GM12875 (cell line): ENCODE measurements around the gene ZDHHC7.

Experiments
- H3K4me3 ChIP-seq: one replicate; pipeline ENCODE4 v1.5.1; 2011; ENCODE audit warnings: low read depth, low read length, control low read depth
- CTCF ChIP-seq: IDR thresholded peaks from 2 replicates; pipeline ENCODE4 v1.5.1; 2011; ENCODE audit warnings: low read depth, mild to moderate bottlenecking, control low read depth, inconsistent platforms, low read length, moderate library complexity, borderline replicate concordance; ENCODE audit not compliant: insufficient read depth

Gene ZDHHC7

DNA sequence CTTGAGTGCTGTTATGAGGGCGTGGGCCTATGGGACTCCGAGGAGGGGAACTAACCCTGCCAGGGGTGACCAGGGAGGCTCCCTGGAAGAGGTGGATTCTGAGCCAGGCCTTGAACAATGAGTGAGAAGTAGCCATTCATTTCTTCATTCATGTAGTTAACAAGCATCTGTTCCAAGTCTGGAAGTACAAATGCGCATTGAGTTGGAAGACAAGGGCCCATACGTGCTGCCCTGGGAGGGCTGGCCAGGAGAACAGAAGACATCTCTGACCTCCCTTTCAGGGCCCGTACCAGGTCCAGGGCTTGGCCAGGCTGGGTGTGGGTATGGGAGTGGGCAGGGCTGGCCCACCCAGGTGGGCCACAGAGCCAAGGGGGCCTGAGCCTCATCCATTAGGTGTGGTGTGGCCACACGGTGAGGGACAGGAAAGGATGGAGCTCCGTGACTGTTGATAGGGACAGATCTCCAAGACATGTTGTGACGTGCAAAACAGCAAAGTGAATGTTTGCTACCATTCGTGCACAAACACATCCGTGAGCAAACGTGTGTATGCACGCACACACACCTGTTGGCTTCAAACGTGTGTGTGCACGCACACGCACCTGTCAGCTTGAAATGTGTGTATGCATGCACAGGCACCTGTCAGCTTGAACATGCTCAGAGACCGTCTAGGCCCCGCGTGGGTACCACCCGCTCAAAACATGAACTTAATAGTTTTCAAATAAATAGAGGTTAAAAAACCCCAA lies 46.8 kb downstream of the ZDHHC7 start:
- no peak overlapping the region for H3K4me3 ChIP-seq
- no peak for TF ChIP-seq CTCF

GRCh38 chr16:84963066-84963465 lies 48.3 kb downstream of the ZDHHC7 start:
- H3K4me3 ChIP-seq: no peak overlapping the region
- no peak for TF ChIP-seq CTCF

DNA sequence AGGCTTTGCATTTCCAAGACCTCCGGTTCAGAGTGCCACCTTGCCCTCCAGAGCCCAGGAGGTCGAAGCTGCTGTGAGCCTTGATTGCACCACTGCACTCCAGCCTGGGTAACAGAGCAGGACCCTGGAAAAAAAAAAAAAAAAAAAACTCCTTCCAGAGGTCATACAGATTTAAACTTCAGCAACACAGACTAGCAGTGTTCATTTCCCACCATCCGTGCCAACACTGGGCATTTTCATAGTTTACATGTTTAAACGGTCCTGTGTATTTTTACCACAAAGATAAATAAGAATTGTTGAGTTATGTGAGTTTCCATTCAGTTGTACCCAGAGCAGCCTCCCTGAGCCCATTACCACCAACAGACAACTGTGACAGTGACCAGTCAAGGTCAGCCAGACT lies 50.4 kb downstream of the ZDHHC7 start:
- H3K4me3 ChIP-seq: no peak overlapping the region
- no peak for TF ChIP-seq CTCF

DNA sequence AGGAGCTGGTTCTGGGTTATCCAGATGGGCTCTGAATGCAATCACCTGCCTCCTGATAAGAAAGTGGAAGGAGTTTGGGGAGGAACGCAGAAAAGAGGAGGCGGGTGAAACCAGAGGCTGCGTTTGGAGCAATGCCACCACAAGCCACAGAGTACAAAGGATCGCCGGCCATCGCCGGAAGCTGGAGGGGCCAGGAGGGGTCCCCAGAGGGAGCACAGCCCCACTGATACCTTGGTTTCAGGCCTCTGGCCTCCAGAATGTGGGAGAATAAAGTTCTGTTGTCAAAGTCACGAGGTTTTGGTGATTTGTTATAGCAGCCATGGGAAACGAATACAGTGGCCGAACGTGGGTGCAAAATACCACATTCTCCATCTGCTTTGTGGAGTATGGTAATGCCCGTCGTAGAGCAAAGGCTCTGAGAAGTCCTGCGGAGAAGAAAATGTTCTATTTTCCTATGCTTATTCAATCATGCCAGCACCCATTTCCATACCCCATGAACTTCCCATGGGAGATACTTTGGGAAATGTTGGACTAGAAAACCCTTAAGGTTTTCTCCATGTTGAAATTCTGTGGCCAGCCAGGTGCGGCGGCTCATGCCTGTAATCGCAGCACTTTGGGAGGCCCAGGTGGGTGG lies 51.4 kb downstream of the ZDHHC7 start:
- H3K4me3 ChIP-seq: no peak overlapping the region
- no peak for TF ChIP-seq CTCF

DNA sequence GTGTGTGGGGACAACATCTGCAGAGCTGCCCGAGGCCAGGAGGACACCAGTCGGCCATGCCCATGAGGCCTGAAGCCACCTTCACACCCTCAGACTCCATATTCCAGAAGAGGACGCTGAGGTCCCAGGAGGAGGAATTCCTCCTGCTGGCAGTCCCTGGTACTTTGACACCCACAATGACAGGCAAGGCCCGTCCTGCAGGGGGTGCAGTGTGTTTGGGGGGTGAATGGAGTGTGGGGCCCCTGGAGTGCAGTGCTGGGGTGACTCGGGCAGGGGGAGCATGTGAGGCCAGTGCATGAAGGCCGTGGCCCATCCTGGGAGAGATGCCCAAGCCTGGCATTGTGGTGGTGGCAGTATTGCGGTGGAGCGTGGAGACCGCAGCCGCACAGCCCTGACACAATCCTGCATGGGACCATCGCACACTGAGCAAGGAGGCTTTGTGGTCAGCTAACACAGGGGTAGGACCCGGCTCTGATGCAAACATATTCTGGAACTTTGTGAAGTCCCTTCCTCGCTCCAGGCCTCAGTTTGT lies 52.2 kb downstream of the ZDHHC7 start:
- TF ChIP-seq CTCF: peak; percentile 39; the same call in 1 of the 2 replicates
- H3K4me3 ChIP-seq: no peak overlapping the region

GRCh38 chr16:84957792-84958191 lies 53.5 kb downstream of the ZDHHC7 start:
- TF ChIP-seq CTCF: no peak
- no peak overlapping the region for H3K4me3 ChIP-seq

- TF ChIP-seq CTCF: no peak
- H3K4me3 ChIP-seq: no peak overlapping the region
Observed at GRCh38 chr16:84957192-84957591, 54.1 kb downstream of the ZDHHC7 start.
